ENCODE measurements around the gene LRRC8D. TPM values are rescaled to one million over a fixed set of nuclear protein-coding genes. Genes with fewer than 3 reads are reported as not detected.

Gene LRRC8D
- total RNA-seq, 2 donors from 2014 or later: 8.5 to 49.6 TPM

DNA sequence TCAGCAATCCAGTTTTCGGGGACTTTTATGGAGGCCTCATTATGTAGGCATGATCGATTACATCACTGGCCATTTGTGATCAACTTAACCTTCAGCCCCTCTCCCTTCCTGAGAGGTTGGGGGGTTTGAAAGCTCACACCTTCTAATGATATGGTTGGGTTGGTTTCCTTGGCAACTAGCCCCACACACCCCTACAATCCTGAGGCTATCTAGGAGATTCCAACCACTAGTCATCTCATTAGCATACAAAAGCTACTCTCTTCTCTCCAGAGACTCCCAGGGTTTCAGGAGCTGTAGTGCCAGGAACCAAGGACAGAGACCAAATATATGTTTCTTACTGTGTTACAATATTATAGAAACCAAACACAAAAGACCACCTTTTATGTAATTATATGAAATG, 138.9 kb downstream of the LRRC8D start:
- no peaks in the 10 kb centered on the region for H3K9me3 ChIP-seq
- H3K4me1 ChIP-seq (replicated peaks): no peaks in the 10 kb centered on the region
- H3K36me3 ChIP-seq: no peaks in the 10 kb centered on the region
- no peak for TF ChIP-seq POLR2A (IDR thresholded peaks at IDR 0.05)
- TF ChIP-seq, protein P1, sequence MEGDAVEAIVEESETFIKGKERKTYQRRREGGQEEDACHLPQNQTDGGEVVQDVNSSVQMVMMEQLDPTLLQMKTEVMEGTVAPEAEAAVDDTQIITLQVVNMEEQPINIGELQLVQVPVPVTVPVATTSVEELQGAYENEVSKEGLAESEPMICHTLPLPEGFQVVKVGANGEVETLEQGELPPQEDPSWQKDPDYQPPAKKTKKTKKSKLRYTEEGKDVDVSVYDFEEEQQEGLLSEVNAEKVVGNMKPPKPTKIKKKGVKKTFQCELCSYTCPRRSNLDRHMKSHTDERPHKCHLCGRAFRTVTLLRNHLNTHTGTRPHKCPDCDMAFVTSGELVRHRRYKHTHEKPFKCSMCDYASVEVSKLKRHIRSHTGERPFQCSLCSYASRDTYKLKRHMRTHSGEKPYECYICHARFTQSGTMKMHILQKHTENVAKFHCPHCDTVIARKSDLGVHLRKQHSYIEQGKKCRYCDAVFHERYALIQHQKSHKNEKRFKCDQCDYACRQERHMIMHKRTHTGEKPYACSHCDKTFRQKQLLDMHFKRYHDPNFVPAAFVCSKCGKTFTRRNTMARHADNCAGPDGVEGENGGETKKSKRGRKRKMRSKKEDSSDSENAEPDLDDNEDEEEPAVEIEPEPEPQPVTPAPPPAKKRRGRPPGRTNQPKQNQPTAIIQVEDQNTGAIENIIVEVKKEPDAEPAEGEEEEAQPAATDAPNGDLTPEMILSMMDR (IDR thresholded peaks at IDR 0.05): no peak
- no peak for TF ChIP-seq POLR2AphosphoS5 (IDR thresholded peaks at IDR 0.05)
- H3K27ac ChIP-seq: no peak overlapping the region
- intact Hi-C loops (cut with DNase I): no loop called here
- DNase-seq (ENCODE audit: low spot score): no peak
- 93% methylated on average over 2 of the region's 2 CpGs for WGBS
- no peak overlapping the region for H3K4me3 ChIP-seq
- no peaks in the 10 kb centered on the region for H3K27me3 ChIP-seq (replicated peaks; ENCODE audit: insufficient read depth)

DNA sequence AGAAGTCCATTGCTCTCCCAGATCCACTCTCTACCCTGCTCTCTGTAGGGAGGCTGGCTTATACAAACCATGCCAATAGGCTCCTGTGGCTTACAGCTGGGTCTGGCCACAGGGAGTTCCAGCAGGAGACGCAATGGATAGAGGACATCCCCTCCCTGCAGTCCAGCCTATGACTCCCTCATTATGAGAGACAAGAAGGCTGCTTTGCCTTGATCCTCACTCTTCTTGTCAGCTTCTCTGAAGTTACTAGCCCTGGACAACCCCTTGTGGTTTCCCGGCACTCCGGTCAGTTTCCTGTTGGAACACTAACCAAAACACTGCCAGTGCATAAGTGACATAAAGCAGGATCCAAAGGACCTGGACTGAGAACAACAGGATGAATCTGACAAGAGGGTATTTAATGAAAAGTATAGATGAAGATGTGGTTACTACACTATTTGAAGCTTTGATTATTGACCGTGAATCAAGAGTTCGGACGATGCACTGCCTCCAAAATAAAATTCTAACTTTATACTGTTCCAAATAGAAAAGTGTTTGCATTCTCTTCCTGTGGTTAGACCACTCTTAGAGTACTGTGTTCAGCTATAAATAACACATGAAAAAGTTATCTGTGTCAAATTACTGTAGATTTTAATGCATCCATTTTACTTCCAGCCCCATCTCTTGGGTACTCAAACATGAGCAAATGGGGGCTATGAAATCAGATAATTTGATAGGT, 141.4 kb downstream of the LRRC8D start:
- H3K27me3 ChIP-seq (replicated peaks; ENCODE audit: insufficient read depth): no peaks in the 10 kb centered on the region
- 79% methylated on average over 6 of the region's 6 CpGs for WGBS
- H3K27ac ChIP-seq: no peak overlapping the region
- H3K4me3 ChIP-seq: no peak overlapping the region
- H3K9me3 ChIP-seq: no peaks in the 10 kb centered on the region
- no peaks in the 10 kb centered on the region for H3K4me1 ChIP-seq (replicated peaks)
- TF ChIP-seq POLR2A (IDR thresholded peaks at IDR 0.05): no peak
- TF ChIP-seq, protein P1 (IDR thresholded peaks at IDR 0.05): no peak
- no peak for TF ChIP-seq POLR2AphosphoS5 (IDR thresholded peaks at IDR 0.05)
- no peak for DNase-seq (ENCODE audit: low spot score)
- H3K36me3 ChIP-seq: no peaks in the 10 kb centered on the region
- intact Hi-C loops (cut with DNase I): no loop called here

DNA sequence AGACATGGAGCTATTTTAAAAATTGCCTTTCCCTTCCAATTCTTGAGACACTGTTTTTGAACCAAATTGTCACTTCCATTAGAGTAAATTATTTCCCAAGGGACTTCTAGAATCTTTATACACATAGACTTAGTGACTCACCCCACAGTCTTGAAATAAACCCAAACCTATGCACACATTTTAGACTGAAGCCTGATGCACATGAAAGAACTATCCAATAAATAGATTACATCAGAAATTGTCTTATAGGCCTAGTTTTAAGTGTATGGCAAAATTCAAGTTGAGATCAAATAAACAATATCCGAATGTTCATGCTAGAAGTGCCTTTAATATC, 141.9 kb downstream of the LRRC8D start:
- 80% methylated on average over 1 of the region's 1 CpG for WGBS

DNA sequence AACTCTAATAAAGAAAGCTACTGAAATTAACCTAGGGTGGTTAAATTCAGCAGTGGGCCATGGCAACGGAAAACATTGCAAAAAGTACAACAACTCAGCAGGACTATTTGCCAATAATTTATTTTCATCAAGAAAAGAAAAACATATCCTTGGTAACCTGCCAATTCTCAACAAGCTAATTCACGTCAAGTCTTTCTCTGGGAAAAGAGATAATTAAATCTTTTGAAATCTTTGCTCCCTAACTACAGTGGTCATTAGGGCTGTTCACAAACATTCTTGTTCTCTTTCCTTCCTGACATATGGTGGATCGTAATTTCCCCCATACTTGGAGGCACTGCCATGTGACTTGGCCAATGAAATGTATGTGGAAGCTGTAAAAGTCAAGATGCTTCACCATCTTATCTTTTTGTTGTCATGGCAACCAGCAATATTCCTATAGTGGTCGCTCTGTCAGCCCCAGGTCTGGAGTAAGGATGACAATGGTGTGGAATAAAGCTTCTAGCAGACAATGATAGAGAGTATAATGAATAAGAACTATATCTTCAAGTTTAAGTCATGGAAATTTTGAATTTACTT, 144.4 kb downstream of the LRRC8D start:
- intact Hi-C loops (cut with DNase I): no loop called here
- H3K27ac ChIP-seq: no peak overlapping the region
- WGBS: 53% methylated on average over 4 of the region's 4 CpGs

More for the DNA sequence above, 141.9 kb downstream of the LRRC8D start:
- Histone ChIP-seq H3K36me3 (no peaks in the 10 kb centered on the region), H3K9me3 (no peaks in the 10 kb centered on the region), H3K4me1 (replicated peaks) (no peaks in the 10 kb centered on the region), H3K27ac (no peak overlapping the region), H3K4me3 (no peak overlapping the region), H3K27me3 (replicated peaks; ENCODE audit: insufficient read depth) (no peaks in the 10 kb centered on the region)
- intact Hi-C loops (cut with DNase I): no loop called here
- TF ChIP-seq POLR2A (IDR thresholded peaks at IDR 0.05) (no peak), POLR2AphosphoS5 (IDR thresholded peaks at IDR 0.05) (no peak)
- TF ChIP-seq, protein P1 (IDR thresholded peaks at IDR 0.05): no peak
- no peak for DNase-seq (ENCODE audit: low spot score)

More for the DNA sequence above, 144.4 kb downstream of the LRRC8D start:
- Histone ChIP-seq H3K27me3 (replicated peaks; ENCODE audit: insufficient read depth) (no peaks in the 10 kb centered on the region), H3K4me1 (replicated peaks) (no peaks in the 10 kb centered on the region), H3K36me3 (no peaks in the 10 kb centered on the region), H3K9me3 (no peaks in the 10 kb centered on the region), H3K4me3 (no peak overlapping the region)
- no peak for DNase-seq (ENCODE audit: low spot score)
- TF ChIP-seq POLR2AphosphoS5 (IDR thresholded peaks at IDR 0.05) (no peak), POLR2A (IDR thresholded peaks at IDR 0.05) (no peak)
- TF ChIP-seq, protein P1 (IDR thresholded peaks at IDR 0.05): no peak
